WI38 (cell line): ENCODE data around the gene HECW1.

Source experiments
- H3K4me3 ChIP-seq: 2 replicates; pipeline ENCODE4 v1.5.1; 2011; ENCODE audit warnings: low read depth, mild to moderate bottlenecking, control low read depth, low read length
- TF ChIP-seq, protein P1 (sequence below): IDR thresholded peaks from 2 replicates; pipeline ENCODE4 v1.5.1; 2012; ENCODE audit warnings: low read depth, mild to moderate bottlenecking, control low read depth, low read length

Gene HECW1

GRCh38 chr7:43467406-43467805 lies 355.0 kb downstream of the HECW1 start:
- H3K4me3 ChIP-seq: no peak overlapping the region
- TF ChIP-seq, protein P1, sequence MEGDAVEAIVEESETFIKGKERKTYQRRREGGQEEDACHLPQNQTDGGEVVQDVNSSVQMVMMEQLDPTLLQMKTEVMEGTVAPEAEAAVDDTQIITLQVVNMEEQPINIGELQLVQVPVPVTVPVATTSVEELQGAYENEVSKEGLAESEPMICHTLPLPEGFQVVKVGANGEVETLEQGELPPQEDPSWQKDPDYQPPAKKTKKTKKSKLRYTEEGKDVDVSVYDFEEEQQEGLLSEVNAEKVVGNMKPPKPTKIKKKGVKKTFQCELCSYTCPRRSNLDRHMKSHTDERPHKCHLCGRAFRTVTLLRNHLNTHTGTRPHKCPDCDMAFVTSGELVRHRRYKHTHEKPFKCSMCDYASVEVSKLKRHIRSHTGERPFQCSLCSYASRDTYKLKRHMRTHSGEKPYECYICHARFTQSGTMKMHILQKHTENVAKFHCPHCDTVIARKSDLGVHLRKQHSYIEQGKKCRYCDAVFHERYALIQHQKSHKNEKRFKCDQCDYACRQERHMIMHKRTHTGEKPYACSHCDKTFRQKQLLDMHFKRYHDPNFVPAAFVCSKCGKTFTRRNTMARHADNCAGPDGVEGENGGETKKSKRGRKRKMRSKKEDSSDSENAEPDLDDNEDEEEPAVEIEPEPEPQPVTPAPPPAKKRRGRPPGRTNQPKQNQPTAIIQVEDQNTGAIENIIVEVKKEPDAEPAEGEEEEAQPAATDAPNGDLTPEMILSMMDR: no peak

DNA sequence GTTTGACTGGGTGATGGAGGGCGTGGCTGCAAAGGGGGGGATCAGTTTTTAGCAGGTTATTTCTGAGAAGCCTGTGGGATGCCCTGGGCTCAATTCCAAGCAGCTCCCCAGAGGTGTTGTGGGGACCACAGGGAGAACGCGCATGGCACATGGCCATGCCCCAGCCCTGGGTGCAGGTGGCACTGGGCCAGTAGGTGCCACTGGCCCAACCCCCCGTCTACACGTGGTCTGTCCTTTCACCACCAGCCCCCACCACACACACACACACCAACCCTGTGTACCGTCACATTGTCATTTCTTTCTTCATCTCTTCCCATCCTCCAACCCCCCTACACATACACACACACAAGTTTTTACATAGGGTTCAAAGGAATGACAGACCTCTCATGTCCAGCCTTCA lies 355.4 kb downstream of the HECW1 start:
- TF ChIP-seq, protein P1: no peak
- no peak overlapping the region for H3K4me3 ChIP-seq

DNA sequence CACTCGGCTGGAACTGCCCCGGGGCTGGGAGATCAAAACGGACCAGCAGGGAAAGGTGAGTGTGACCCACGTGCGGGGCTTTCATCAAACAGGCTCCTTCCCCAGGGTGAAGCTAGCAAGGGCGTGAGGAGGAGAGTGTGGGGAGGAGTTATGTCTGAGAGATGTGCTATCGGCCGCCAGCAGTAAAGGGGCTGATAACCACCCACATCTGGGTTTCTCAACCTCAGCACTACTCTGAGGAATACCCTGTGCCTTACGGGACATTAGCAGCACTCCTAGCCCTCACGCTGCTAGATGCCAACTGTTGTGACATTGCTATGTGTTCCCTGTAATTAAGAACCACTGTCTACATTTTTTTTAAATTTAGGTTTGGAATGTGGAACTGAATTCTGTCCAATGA lies 356.6 kb downstream of the HECW1 start:
- TF ChIP-seq, protein P1: no peak
- H3K4me3 ChIP-seq: no peak overlapping the region

DNA sequence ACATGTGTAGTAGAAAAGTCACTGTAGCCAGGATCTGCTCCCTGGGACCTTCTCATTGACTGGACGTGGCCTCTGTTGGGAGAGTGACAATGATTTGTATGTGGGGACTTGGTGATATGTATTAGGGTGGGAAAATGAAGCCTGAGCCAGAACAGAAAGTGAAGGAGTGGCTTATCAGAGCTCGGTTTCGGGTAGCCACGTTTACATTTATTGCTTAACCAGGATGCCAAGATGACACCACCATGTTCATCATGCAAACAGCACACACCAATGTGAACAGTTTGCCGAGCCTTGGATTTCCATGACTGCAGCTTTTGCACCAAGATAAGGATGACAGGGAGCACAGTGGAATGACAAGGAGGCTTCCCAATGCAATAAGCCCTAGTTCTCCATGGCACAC lies 357.7 kb downstream of the HECW1 start:
- no peak overlapping the region for H3K4me3 ChIP-seq
- TF ChIP-seq, protein P1: no peak

- TF ChIP-seq, protein P1: no peak
- H3K4me3 ChIP-seq: no peak overlapping the region
Measured at GRCh38 chr7:43475983-43476382, 363.5 kb downstream of the HECW1 start.

DNA sequence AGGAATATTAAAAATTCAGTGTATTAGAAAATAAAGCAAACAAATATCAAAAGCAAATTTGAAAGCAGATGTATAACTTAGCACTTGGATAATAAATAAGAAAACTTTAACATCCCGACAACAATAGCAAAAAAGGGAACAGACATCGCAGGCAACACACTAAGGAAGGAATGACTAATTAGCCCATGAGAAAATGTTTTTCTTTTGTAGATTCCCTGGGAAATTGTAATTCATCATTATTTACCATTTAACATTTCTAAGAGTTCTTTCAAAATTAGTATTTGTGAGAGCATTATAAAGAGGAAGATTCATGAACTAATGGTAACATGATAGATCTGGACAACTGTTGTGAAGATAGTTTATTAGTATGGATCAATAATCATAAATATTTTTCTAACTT lies 364.4 kb downstream of the HECW1 start:
- TF ChIP-seq, protein P1: no peak
- no peak overlapping the region for H3K4me3 ChIP-seq

DNA sequence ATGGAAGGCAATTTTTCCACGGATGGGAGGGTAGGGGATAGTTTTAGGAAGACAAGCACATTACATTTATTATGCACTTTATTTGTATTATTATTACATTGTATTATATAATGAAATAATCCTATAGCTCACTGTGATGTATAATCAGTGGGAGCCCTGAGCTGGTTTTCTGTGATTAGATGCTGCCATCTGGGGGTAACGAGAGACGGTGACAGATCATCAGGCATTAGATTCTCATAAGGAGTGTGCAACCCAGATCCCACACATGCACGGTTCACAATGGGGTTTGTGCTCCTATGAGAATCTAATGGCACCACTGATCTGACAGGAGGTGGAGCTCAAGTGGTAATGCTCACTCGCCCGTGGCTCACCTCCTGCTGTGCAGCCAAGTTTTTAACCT lies 366.6 kb downstream of the HECW1 start:
- TF ChIP-seq, protein P1: no peak
- no peak overlapping the region for H3K4me3 ChIP-seq
